RPMI8226 (cell line): ENCODE data around the gene ITGB1.
"Not testable (repeated sequence)": the region's sequence is repeated elsewhere in the genome, so short reads cannot be mapped to it uniquely, and the experiment has no call there.

ENCODE experiments used
- DNase-seq: peaks from one replicate; pipeline ENCODE4 v3.0.0-alpha.2; 2015

ITGB1 gene

GRCh38 chr10:32980242-32980557, 22.2 kb upstream of the ITGB1 start:
- no peak for DNase-seq

- not testable (repeated sequence) for DNase-seq
Measured at GRCh38 chr10:32979719-32980118, 21.7 kb upstream of the ITGB1 start.

GRCh38 chr10:32979041-32979440, 21.0 kb upstream of the ITGB1 start:
- DNase-seq, result no peak

DNA sequence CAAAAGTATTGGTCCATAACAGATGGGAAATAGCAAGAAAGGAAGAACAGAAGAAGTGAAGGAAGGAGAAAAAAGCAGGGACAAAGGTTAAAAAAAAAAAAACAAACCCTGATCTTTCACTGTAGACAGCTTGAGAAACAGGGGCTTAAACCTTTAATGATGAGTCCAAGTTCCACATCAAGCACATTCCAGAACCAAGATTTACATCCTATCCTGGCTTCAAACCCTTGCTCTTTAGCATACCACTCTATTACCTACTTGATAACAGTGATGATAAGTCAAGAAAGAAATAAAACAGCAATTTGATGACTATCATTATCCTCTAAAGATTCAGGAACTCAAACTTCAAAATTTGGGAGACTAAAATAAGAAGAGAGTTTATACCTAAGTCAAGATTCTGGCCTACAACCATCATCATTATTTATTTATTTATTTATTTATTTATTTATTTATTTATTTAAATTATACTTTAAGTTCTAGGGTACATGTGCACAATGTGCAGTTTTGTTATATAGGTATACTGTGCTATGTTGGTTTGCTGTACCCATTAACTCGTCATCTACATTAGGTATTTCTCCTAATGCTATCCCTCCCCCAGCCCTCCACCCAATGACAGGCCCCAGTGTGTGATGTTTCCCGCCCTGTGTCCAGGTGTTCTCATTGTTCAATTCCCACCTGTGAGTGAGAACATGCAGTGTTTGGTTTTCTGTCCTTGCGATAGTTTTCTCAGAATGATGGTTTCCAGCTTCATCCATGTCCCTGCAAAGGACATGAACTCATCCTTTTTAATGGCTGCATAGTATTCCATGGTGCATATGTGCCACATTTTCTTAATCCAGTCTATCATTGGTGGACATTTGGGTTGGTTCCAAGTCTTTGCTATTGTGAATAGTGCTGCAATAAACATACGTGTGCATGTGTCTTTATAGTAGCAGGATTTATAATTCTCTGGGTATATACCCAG, 20.1 kb upstream of the ITGB1 start:
- not testable (repeated sequence) for DNase-seq

GRCh38 chr10:32976338-32976737, 18.3 kb upstream of the ITGB1 start:
- no peak for DNase-seq

- DNase-seq, result no peak
Measured at GRCh38 chr10:32972929-32973328, 14.9 kb upstream of the ITGB1 start.

- no peak for DNase-seq
Measured at GRCh38 chr10:32972460-32972859, 14.4 kb upstream of the ITGB1 start.

GRCh38 chr10:32971536-32972091, 13.6 kb upstream of the ITGB1 start:
- DNase-seq, result peak; percentile 7

DNA sequence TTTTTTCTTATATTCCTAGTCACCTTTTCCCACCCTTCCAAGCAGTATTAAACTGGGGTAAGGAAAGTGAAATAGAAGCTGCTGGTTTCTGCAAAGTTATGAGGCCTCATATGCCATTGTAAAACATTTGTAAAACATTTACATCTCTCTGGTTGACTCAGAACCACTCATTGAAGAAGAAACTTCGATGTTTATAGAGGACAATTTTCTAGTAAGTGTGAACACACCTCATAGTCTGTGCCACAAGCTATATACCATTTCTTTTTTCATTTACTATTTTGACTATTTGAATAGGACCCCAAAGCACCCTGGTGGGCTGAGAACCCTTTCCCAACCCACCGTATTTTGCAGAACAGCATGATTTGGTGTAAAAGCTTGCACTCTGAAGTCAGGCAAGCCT, 12.9 kb upstream of the ITGB1 start:
- no peak for DNase-seq

GRCh38 chr10:32964270-32964669, 6.2 kb upstream of the ITGB1 start:
- no peak for DNase-seq

DNA sequence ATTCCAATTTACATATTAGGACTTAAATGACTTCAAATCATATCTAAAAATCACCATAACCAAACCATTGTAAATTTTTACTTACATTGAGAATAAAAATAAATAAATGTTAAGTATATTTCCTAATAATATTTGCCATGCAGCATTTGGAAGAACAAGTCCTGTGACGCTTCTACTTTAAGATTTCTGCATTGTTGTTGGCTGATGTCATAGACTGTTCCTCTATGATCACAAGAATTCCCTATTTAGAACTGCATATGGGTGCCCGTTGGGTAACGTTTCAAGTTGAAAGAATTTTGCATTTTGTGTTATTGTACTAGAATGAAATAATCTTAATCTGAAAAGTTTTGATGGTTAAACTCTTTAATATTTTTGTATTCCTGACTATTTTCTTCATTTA, 5.1 kb upstream of the ITGB1 start:
- no peak for DNase-seq

- DNase-seq, result no peak
Measured at GRCh38 chr10:32962521-32962920, 4.5 kb upstream of the ITGB1 start.

DNA sequence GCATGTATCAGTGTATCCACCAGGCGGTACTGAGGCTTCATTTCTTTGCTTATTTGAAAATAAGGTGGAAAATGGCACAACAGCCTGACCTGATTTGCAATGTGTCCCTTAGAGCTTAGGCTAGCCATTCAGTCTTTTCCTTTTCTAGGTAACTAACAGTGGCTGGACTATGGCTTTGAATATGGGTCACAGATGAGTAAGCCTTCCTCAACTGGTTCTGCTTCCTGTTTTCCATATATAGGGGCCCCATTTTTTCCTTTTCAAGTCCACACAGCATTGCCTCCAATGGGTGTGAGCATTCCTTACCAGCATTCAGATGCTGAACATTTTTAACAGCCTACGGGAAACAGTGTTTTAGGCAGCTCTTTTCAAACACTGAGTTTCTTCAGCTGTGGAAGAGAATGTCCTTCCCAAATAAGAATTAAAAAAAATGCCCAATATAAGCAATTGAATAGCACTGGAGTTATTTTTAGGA, 3.9 kb upstream of the ITGB1 start:
- DNase-seq, result no peak

GRCh38 chr10:32961343-32961894, 3.4 kb upstream of the ITGB1 start:
- DNase-seq, result no peak

DNA sequence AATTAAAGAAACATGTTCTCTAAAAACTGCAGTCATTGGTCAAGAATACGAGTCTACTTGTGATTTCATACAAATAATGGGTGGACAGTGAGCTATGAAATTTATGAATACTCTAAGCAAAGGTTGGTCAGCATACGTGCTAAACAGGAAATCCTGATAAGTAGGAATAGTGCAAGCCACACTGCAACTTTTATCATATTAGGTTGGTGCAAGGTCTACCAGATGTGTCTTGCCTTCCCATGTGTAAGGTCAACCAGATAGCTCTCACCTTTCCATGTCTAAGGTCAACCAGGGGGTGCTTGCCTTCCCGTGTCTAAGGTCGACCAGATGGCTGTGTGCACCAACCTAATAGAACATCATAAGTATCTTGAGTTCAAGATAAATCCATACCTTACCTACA, 2.0 kb upstream of the ITGB1 start:
- no peak for DNase-seq

- no peak for DNase-seq
Measured at GRCh38 chr10:32959006-32959920, 1.2 kb upstream of the ITGB1 start.

GRCh38 chr10:32957341-32958084, 517 bp downstream of the ITGB1 start:
- peak; percentile 40 for DNase-seq

DNA sequence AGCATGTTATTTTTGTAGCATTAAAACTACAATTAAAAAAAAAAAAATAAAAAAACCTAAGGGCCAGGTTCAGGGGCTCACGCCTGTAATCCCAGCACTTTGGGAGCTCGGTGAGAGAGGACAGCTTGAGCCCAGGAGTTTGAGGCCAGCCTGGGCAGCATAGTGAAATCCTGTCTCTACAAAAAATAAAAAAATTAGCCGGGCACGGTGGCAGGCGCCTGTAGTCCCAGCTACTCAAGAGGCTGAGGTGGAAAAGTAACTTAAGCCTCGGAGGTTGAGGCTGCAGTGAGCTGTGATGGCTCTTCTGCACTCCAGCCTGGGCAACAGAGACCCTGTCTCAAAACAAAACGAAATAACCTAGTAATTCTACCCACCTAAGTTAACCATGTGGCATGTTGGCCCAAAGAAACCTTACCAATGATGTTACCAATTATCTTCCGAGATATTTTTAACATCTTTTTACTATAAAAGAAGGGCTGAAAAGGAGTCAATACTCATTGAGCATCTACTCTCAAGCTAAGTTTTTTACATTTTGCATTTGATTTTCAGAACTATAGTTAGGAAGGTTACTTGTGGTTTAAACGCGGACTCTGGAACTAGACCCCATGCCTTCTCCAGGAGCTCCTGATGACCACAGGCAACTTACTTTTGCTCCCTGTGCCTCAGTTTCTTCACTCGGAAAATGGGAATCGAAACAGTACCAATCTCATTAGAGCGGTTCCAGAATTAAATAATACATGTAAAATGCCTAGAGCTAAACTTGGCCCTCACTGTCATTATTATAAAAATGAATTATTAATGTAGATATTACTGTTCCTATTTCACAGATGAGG, 1.4 kb downstream of the ITGB1 start:
- no peak for DNase-seq

- DNase-seq, result no peak
Measured at GRCh38 chr10:32955790-32956189, 2.2 kb downstream of the ITGB1 start.

DNA sequence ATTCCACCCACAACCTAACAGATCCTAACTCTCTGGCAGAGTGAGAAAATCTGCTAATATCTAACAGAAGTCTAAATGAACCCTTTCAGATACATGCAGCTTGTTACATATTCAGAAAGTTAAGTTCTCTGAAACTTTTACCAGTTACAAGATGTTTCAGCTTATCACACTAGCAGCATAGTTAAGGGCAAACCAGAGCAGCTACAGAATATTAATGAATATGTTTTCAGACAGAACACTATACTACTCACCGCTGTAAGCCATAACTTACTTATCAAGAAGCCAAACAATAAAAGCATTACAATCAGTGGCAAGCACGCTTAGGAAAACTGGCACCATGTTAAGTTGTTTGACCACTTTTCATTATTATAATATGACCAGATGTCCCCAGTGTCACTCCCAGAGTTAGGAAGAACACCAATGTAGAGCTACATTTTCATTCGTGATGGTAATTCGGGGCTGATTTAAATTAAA, 2.7 kb downstream of the ITGB1 start:
- no peak for DNase-seq
